OCI-LY1 (cell line): Measurements from ENCODE around the gene DNAJB14.
A peak's percentile ranks its signal among the peaks of the same experiment; 100 is the strongest.

Experiments used
- H2AFZ ChIP-seq: fragments of 200-600 bp; sonication (generic), shearing (Covaris generic); 2 replicates; pipeline ENCODE4 v1.6.0; 2014; ENCODE audit warnings: antibody characterized with exemption, mild to moderate bottlenecking, low read length
- H3F3A ChIP-seq: fragments of 200-600 bp; sonication (generic), shearing (Covaris generic); 2 replicates; pipeline ENCODE4 v1.6.0; 2014; ENCODE audit warnings: mild to moderate bottlenecking, antibody characterized with exemption, low read length, moderate library complexity; ENCODE audit not compliant: insufficient read depth
- H3K27ac ChIP-seq: fragments of 200-600 bp; sonication (generic); 2 replicates; pipeline ENCODE4 v1.5.1; 2014; ENCODE audit warnings: low read length, mixed run types, mild to moderate bottlenecking, low read depth; ENCODE audit not compliant: poor library complexity, severe bottlenecking
- H3K27me3 ChIP-seq: fragments of 200-600 bp; sonication (generic); 2 replicates; pipeline ENCODE4 v1.6.0; 2014; ENCODE audit warnings: antibody characterized with exemption, mild to moderate bottlenecking, low read length, moderate library complexity; ENCODE audit not compliant: insufficient read depth
- H3K36me3 ChIP-seq: fragments of 200-600 bp; sonication (generic); 2 replicates; pipeline ENCODE4 v1.6.1; 2014; ENCODE audit warnings: mild to moderate bottlenecking, antibody characterized with exemption, low read length, moderate library complexity, mixed read lengths; ENCODE audit not compliant: insufficient read depth
- H3K4me1 ChIP-seq: fragments of 200-600 bp; sonication (generic); 2 replicates; pipeline ENCODE4 v1.5.1; 2014; ENCODE audit warnings: mild to moderate bottlenecking, low read length, moderate library complexity; ENCODE audit not compliant: insufficient read depth, severe bottlenecking
- H3K4me2 ChIP-seq: fragments of 200-600 bp; sonication (generic), shearing (Covaris generic); 2 replicates; pipeline ENCODE4 v1.6.1; 2014; ENCODE audit warnings: low read length
- H3K4me3 ChIP-seq: fragments of 200-600 bp; sonication (generic); 2 replicates; pipeline ENCODE4 v1.5.1; 2014; ENCODE audit warnings: low read length, low read depth, mild to moderate bottlenecking, mixed read lengths; ENCODE audit not compliant: poor library complexity, severe bottlenecking
- H3K79me2 ChIP-seq: fragments of 200-600 bp; shearing (Covaris generic); 2 replicates; pipeline ENCODE4 v1.6.1; 2016; ENCODE audit warnings: mixed run types, low read length, mixed read lengths; ENCODE audit not compliant: insufficient read depth
- H3K9ac ChIP-seq: fragments of 200-600 bp; sonication (generic), shearing (Covaris generic); 2 replicates; pipeline ENCODE4 v1.6.1; 2014; ENCODE audit warnings: mild to moderate bottlenecking, low read length, mixed read lengths
- H3K9me2 ChIP-seq: fragments of 200-600 bp; sonication (generic), shearing (Covaris generic); 2 replicates; pipeline ENCODE4 v1.6.1; 2014; ENCODE audit warnings: low read depth, mild to moderate bottlenecking, low read length, mixed read lengths
- H3K9me3 ChIP-seq: fragments of 200-600 bp; shearing (Covaris generic); 2 replicates; pipeline ENCODE4 v1.6.1; 2014; ENCODE audit warnings: low read length, mixed read lengths
- H4K20me1 ChIP-seq: fragments of 200-600 bp; sonication (generic), shearing (Covaris generic); 2 replicates; pipeline ENCODE4 v1.6.0; 2016; ENCODE audit warnings: mild to moderate bottlenecking, low read length; ENCODE audit not compliant: insufficient read depth
- EZH2 ChIP-seq: fragments of 200-600 bp; sonication (generic), shearing (Covaris generic); IDR thresholded peaks from 2 replicates; pipeline ENCODE4 v1.8.0; 2017; ENCODE audit warnings: borderline replicate concordance, mixed run types, mild to moderate bottlenecking, antibody characterized with exemption, low read length, moderate library complexity, mixed read lengths
- TF ChIP-seq, protein P1 (sequence below): fragments of 200-600 bp; sonication (generic), shearing (Covaris generic); IDR thresholded peaks from 2 replicates; pipeline ENCODE4 v1.5.1; 2017; ENCODE audit warnings: mild to moderate bottlenecking, antibody characterized with exemption, low read length, moderate library complexity, mixed read lengths

DNAJB14 gene

DNA sequence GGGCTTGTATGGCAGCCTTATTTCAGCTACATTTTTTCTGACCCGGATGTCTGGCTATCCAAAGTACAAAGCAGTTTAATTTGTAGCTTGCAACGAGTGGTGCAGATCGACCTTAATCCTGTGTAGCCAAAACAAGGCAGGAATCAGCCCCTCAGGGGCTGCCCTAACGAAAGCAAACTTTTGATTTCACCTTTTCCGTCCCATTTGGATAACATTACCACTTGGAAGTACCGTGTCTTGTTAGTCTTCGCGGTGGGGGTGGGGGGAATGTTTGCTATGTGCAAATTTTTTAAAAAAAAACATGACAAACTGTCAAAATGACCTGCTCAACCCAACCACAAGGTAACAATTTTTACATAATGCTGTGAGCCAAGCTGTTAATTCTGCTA, 766 bp upstream of the DNAJB14 start:
- H3K4me1 ChIP-seq, result peaks cover 54% of the 10 kb centered on the region
- peak overlapping the region; percentile 87 for H3K4me2 ChIP-seq
- no peaks in the 10 kb centered on the region for H3K9me2 ChIP-seq
- peaks cover 10% of the 10 kb centered on the region for H3F3A ChIP-seq
- peak overlapping the region; percentile 99 for H3K9ac ChIP-seq
- peaks cover 49% of the 10 kb centered on the region for H3K36me3 ChIP-seq
- peaks cover 50% of the 10 kb centered on the region for H3K79me2 ChIP-seq
- H3K9me3 ChIP-seq, result no peaks in the 10 kb centered on the region
- TF ChIP-seq, protein P1, sequence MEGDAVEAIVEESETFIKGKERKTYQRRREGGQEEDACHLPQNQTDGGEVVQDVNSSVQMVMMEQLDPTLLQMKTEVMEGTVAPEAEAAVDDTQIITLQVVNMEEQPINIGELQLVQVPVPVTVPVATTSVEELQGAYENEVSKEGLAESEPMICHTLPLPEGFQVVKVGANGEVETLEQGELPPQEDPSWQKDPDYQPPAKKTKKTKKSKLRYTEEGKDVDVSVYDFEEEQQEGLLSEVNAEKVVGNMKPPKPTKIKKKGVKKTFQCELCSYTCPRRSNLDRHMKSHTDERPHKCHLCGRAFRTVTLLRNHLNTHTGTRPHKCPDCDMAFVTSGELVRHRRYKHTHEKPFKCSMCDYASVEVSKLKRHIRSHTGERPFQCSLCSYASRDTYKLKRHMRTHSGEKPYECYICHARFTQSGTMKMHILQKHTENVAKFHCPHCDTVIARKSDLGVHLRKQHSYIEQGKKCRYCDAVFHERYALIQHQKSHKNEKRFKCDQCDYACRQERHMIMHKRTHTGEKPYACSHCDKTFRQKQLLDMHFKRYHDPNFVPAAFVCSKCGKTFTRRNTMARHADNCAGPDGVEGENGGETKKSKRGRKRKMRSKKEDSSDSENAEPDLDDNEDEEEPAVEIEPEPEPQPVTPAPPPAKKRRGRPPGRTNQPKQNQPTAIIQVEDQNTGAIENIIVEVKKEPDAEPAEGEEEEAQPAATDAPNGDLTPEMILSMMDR, result no peak
- no peak for TF ChIP-seq EZH2
- no peaks in the 10 kb centered on the region for H4K20me1 ChIP-seq
- no peak overlapping the region for H2AFZ ChIP-seq
- peak overlapping the region; percentile 94 for H3K27ac ChIP-seq
- H3K27me3 ChIP-seq, result no peaks in the 10 kb centered on the region
- peak overlapping the region; percentile 99 for H3K4me3 ChIP-seq

DNA sequence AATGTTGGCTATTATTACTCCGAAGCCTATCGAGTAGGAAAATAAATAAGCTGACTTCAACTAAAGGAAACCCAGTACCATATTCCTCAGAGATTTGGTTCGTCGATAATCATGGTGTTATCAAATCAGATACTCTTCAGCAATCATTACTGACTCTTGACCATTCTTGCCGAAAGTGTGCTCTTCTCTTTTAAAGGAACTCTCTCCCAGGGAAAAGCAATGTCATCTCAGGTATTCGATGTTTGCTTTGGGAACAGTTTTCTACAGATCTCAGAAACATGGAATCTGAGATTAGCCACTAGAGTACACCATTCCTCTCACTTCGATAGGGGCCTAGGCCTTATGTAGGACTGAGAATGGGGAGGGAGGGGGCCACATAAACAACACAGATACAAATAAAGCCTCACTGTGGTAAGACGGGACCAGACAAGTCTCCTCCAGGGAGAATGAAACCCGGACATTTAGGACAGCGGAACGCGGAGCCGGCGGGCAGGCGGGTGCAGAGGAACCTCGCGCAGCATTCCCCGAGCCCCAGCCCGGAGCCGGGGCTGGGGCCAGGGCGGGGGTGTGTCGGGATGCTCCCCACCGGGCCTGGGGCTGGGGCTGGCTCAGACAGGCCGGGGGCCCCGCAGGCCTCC, 581 bp downstream of the DNAJB14 start:
- Histone ChIP-seq H4K20me1 (no peaks in the 10 kb centered on the region), H3K36me3 (peaks cover 56% of the 10 kb centered on the region), H3K27ac (peak overlapping the region; percentile 72), H3K27me3 (no peaks in the 10 kb centered on the region), H3K4me2 (peak overlapping the region; percentile 87), H3K9me3 (no peaks in the 10 kb centered on the region), H3K9ac (peak overlapping the region; percentile 99), H3K79me2 (peaks cover 63% of the 10 kb centered on the region), H3F3A (peaks cover 10% of the 10 kb centered on the region), H3K9me2 (no peaks in the 10 kb centered on the region), H3K4me1 (peaks cover 45% of the 10 kb centered on the region), H2AFZ (no peak overlapping the region), H3K4me3 (peak overlapping the region; percentile 99)
- TF ChIP-seq EZH2, result no peak
- TF ChIP-seq, protein P1, result no peak

DNA sequence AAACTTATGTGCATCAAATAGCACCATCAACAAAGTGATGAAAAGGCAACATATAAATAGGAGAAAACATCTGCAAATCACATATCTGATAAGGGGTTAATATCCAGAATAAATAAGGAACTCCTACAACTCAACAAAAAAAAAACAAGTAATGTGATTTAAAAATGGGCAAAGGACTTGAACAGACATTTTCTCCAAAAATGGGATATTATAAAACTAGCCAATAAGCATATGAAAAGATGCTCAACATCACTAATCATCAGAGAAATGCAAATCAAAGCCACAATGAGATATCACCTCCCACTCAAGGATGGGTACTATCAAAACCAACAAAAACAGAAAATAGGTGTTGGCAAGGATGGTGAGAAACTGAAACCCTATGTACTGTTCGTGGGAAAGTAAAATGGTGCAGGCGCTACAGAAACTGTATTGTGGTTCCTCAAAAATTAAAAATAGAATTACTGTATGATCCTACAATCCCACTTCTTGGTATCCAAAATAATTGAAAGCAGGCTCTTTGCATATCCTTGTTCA, 2.4 kb downstream of the DNAJB14 start:
- Histone ChIP-seq H3K4me3 (no peak overlapping the region), H3K4me1 (peaks cover 44% of the 10 kb centered on the region)

More for the DNA sequence above, 2.4 kb downstream of the DNAJB14 start:
- Histone ChIP-seq H3K9me3 (no peaks in the 10 kb centered on the region), H3K36me3 (peaks cover 50% of the 10 kb centered on the region), H3K27ac (no peak overlapping the region), H3F3A (peaks cover 10% of the 10 kb centered on the region), H2AFZ (no peak overlapping the region), H3K9me2 (no peaks in the 10 kb centered on the region), H3K27me3 (no peaks in the 10 kb centered on the region), H3K9ac (no peak overlapping the region), H3K79me2 (peaks cover 74% of the 10 kb centered on the region), H4K20me1 (no peaks in the 10 kb centered on the region), H3K4me2 (no peak overlapping the region)
- no peak for TF ChIP-seq EZH2
- TF ChIP-seq, protein P1, result no peak
